A673 (cell line): Measurements from ENCODE around the gene SPIRE1. TPM values are rescaled to one million over a fixed set of nuclear protein-coding genes. Genes with fewer than 3 reads are reported as not detected.

Experiments used
- BruUV-seq: library from RNA; stranded (reverse); fragments of 400-500 nt; replicated peaks from 2 replicates; lab custom pipeline; 2021; lab: Mats Ljungman, UMichigan
- CTCF ChIA-PET: fragments of 300-600 bp; sonication (Branson Sonifier 250); formaldehyde crosslinking; loops from one replicate; lab custom pipeline; 2022; ENCODE audit warnings: antibody characterized with exemption; lab: Charles Lee
- POLR2A ChIA-PET: fragments of 300-600 bp; sonication (Branson Sonifier 250); formaldehyde crosslinking; loops from one replicate; lab custom pipeline; 2022; ENCODE audit warnings: antibody characterized with exemption; ENCODE audit not compliant: low non-redundant PET; lab: Charles Lee
- DNase-seq: peaks from one replicate; pipeline ENCODE4 v3.0.0-alpha.2; 2015; ENCODE audit warnings: low spot score
- H3K27ac ChIP-seq: fragments of 200-600 bp; sonication (generic); 2 replicates; pipeline ENCODE4 v1.5.1; 2016; ENCODE audit warnings: mixed run types, low read depth, mild to moderate bottlenecking, mixed read lengths, antibody characterized with exemption, low read length; ENCODE audit not compliant: poor library complexity, severe bottlenecking
- H3K27me3 ChIP-seq: fragments of 200-600 bp; sonication (generic); replicated peaks from 2 replicates; pipeline ENCODE4 v1.6.1; 2017; ENCODE audit warnings: mixed run types, low read depth, mild to moderate bottlenecking, mixed read lengths, antibody characterized with exemption, low read length; ENCODE audit not compliant: insufficient read depth, poor library complexity
- H3K36me3 ChIP-seq: fragments of 200-600 bp; sonication (generic); 2 replicates; pipeline ENCODE4 v1.6.1; 2016; ENCODE audit warnings: mixed run types, mild to moderate bottlenecking, mixed read lengths, antibody characterized with exemption, low read length; ENCODE audit not compliant: insufficient read depth, poor library complexity, severe bottlenecking
- H3K4me1 ChIP-seq: fragments of 200-600 bp; sonication (generic); 2 replicates; pipeline ENCODE4 v1.6.1; 2017; ENCODE audit warnings: mixed run types, mild to moderate bottlenecking, mixed read lengths, antibody characterized with exemption, low read length; ENCODE audit not compliant: insufficient read depth, poor library complexity, severe bottlenecking
- H3K4me3 ChIP-seq: fragments of 200-600 bp; sonication (generic); 2 replicates; pipeline ENCODE4 v1.5.1; 2016; ENCODE audit warnings: low read depth, mixed run types, mild to moderate bottlenecking, mixed read lengths, low read length; ENCODE audit not compliant: poor library complexity, severe bottlenecking
- H3K9me3 ChIP-seq: fragments of 200-600 bp; sonication (generic); 2 replicates; pipeline ENCODE4 v1.6.1; 2016; ENCODE audit warnings: mixed run types, low read depth, mild to moderate bottlenecking, mixed read lengths, antibody characterized with exemption, low read length; ENCODE audit not compliant: poor library complexity, severe bottlenecking
- CTCF ChIP-seq: fragments of 300-800, 200-600 bp; sonication (generic); conservative IDR thresholded peaks from 2 replicates; pipeline ENCODE4 v1.5.1; 2017; ENCODE audit warnings: low read depth, mild to moderate bottlenecking, antibody characterized with exemption, low read length, moderate library complexity, mixed read lengths
- EZH2 ChIP-seq: fragments of 200-600 bp; sonication (generic); IDR thresholded peaks from 2 replicates; pipeline ENCODE4 v1.6.1; 2017; ENCODE audit warnings: borderline replicate concordance, low read depth, mild to moderate bottlenecking, mixed read lengths, antibody characterized with exemption, low read length; ENCODE audit not compliant: poor library complexity, severe bottlenecking
- intact Hi-C: fragments of 100-400 bp; cut with micrococcal nuclease; formaldehyde crosslinking; loops from one replicate; pipeline ENCODE4 v1.10.0; 2022; ENCODE audit not compliant: unreplicated experiment
- total RNA-seq: library from RNA; stranded (reverse); gene quantifications from 2 replicates; pipeline ENCODE4 v1.2.3, GENCODE V29; 2021

The SPIRE1 gene
- total RNA-seq, 1 experiment from 2014 or later = 18.1 TPM

GRCh38 chr18:12656938-12657683 is 796 bp downstream of the SPIRE1 start:
- TF ChIP-seq EZH2 = no peak
- no peak for TF ChIP-seq CTCF
- BruUV-seq = no TSS peak
- DNase-seq = peak; percentile 61
- peak overlapping the region; percentile 68 for H3K4me3 ChIP-seq
- peaks cover 20% of the 10 kb centered on the region for H3K4me1 ChIP-seq
- intact Hi-C loops = no loop called here
- CTCF ChIA-PET = no interaction called here
- H3K27me3 ChIP-seq = no peaks in the 10 kb centered on the region
- POLR2A ChIA-PET = no interaction called here
- peak overlapping the region; percentile 72 for H3K27ac ChIP-seq
- H3K9me3 ChIP-seq = no peaks in the 10 kb centered on the region
- no peaks in the 10 kb centered on the region for H3K36me3 ChIP-seq

GRCh38 chr18:12656605-12656937 is 1.3 kb downstream of the SPIRE1 start:
- BruUV-seq = TSS peak; percentile 65
- CTCF ChIA-PET = no interaction called here

GRCh38 chr18:12654971-12655370 is 2.9 kb downstream of the SPIRE1 start:
- CTCF ChIA-PET = no interaction called here
- no peak for TF ChIP-seq EZH2
- no peak for TF ChIP-seq CTCF
- intact Hi-C loops = loop anchor here (5.0 kb wide), 3 partner anchors 53 to 378 kb away; no protein-coding TSS in a partner anchor
- Histone ChIP-seq H3K4me3 (no peak overlapping the region), H3K36me3 (no peaks in the 10 kb centered on the region), H3K9me3 (no peaks in the 10 kb centered on the region), H3K4me1 (peaks cover 24% of the 10 kb centered on the region), H3K27ac (no peak overlapping the region), H3K27me3 (no peaks in the 10 kb centered on the region)
- DNase-seq = no peak
- no TSS peak for BruUV-seq
- POLR2A ChIA-PET = no interaction called here

More at GRCh38 chr18:12656605-12656937, 1.3 kb downstream of the SPIRE1 start:
- Histone ChIP-seq H3K9me3 (no peaks in the 10 kb centered on the region), H3K4me3 (peak overlapping the region; percentile 68), H3K27ac (peak overlapping the region; percentile 72), H3K36me3 (no peaks in the 10 kb centered on the region), H3K4me1 (peaks cover 24% of the 10 kb centered on the region), H3K27me3 (no peaks in the 10 kb centered on the region)
- DNase-seq = no peak
- TF ChIP-seq CTCF (no peak), EZH2 (no peak)
- POLR2A ChIA-PET = no interaction called here
- intact Hi-C loops = no loop called here
